ENCODE data around the gene ENTR1.

ENTR1 gene

DNA sequence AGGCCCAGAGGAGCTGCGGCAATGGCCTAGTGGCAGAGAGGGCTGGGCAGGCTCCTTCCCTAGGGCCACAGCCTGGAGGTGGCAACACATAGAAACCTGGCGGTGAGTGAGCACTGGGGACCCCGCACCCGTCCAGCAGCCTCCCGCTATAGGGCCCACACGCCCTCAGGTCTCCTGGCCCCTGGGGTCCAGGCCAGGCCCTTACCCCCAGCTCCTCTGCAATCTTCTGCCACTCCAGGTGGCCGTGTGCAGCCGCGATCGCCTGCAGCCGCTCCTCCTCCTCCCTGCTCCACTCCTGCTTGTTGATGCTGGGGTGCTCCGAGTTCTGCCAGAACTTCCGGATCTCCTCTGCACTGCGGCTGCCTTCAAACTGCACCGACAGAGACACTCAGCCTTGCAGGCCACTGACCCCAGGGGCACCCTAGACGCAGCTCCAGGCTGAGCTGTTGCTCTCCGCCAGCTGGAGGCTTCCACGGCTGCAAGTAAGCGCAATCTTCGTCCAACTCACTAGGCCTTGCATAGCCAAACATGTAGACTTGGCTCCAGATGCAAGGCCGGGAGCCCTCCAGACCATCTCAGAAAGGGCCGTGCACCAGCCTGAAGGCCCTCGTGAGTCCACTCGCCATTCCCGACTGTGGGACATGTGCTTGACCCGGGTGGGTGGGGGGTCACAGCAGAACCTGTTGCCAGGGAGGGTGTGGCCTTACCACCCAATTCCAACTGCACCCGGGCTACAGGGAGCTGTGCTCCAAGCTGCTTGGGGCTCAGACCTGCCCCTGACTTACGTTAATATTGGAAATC, 18.5 kb downstream of the ENTR1 start:
- DNase-seq (ENCODE audit: low spot score): no peak
- Mint-ChIP-seq H3K27me3 (ENCODE audit: low read depth) (no peaks in the 10 kb centered on the region), H3K9me3 (no peaks in the 10 kb centered on the region), H3K27ac (no peak overlapping the region), H3K36me3 (ENCODE audit: low read depth) (peaks cover 38% of the 10 kb centered on the region), H3K4me1 (ENCODE audit: low read depth) (no peaks in the 10 kb centered on the region), H3K4me3 (no peak overlapping the region)

DNA sequence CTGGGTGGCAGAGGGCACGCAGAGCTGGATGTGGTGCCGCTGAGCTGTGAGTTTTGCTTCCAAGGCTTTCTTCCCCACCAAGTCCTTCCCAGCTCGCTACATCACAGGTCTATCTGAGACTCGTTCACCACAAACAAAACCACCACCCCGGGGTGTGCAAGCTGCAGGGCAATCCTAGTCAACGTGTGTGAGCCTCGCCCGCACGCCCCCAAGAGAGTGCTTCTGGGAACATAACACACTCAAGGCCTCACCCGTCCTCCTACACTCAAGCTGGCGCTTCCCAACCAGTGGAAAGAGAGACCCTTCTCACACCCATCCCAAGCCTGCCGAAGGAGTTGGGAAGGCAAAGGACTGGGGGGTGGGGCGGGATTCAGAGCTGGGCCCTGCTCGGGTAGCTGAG, 21.0 kb downstream of the ENTR1 start:
- H3K27ac Mint-ChIP-seq: no peak overlapping the region
- peaks cover 59% of the 10 kb centered on the region for H3K36me3 Mint-ChIP-seq (ENCODE audit: low read depth)
- no peak for DNase-seq (ENCODE audit: low spot score)
- H3K4me1 Mint-ChIP-seq (ENCODE audit: low read depth): peaks cover 16% of the 10 kb centered on the region
- no peak overlapping the region for H3K4me3 Mint-ChIP-seq
- no peaks in the 10 kb centered on the region for H3K9me3 Mint-ChIP-seq
- H3K27me3 Mint-ChIP-seq (ENCODE audit: low read depth): no peaks in the 10 kb centered on the region

DNA sequence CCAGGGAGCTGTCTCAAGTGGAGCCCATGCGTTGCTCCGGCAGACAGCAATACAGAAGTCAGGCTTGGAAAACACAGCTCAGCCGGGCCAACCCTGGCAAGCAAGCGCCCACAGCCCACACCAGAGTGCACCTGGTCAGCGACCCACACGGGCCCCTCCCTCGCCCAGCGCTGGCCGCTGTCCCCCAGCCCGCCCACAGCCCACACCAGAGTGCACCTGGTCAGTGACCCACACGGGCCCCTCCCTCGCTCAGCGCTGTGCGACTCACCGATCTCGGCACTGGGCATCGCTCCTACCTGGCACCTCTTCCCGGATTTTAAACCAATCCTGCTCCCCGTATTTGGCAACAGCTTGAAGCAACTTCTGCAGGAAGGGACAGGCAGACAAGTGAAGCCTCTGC, 23.2 kb downstream of the ENTR1 start:
- no peak overlapping the region for H3K4me3 Mint-ChIP-seq

DNA sequence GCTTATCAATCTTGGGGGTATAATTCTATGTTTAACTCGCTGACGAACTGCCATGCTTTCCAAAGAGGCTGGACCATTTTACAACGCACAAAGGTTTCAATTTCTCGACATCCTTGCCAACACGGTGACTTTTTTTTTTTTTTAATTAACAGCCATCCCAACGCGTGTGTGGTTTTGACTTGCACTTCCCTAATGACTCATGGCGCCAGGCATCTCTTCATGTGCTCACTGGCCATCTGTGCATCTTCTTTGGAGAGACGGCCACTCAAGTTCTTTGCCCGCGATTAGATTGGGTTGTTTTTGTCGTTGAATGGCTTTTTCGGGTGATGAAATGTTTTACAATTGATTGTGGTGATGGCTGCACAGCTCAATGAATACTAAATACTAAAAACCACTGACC, 24.4 kb downstream of the ENTR1 start:
- peak overlapping the region; percentile 2 for H3K27ac Mint-ChIP-seq
- H3K4me3 Mint-ChIP-seq: no peak overlapping the region
- no peak for DNase-seq (ENCODE audit: low spot score)
- peaks cover 52% of the 10 kb centered on the region for H3K36me3 Mint-ChIP-seq (ENCODE audit: low read depth)
- no peaks in the 10 kb centered on the region for H3K27me3 Mint-ChIP-seq (ENCODE audit: low read depth)
- peaks cover 16% of the 10 kb centered on the region for H3K4me1 Mint-ChIP-seq (ENCODE audit: low read depth)
- no peaks in the 10 kb centered on the region for H3K9me3 Mint-ChIP-seq

More for the DNA sequence above, 23.2 kb downstream of the ENTR1 start:
- Mint-ChIP-seq H3K9me3 (no peaks in the 10 kb centered on the region), H3K36me3 (ENCODE audit: low read depth) (peaks cover 60% of the 10 kb centered on the region), H3K27ac (no peak overlapping the region), H3K27me3 (ENCODE audit: low read depth) (no peaks in the 10 kb centered on the region), H3K4me1 (ENCODE audit: low read depth) (peaks cover 16% of the 10 kb centered on the region)
- no peak for DNase-seq (ENCODE audit: low spot score)

DNA sequence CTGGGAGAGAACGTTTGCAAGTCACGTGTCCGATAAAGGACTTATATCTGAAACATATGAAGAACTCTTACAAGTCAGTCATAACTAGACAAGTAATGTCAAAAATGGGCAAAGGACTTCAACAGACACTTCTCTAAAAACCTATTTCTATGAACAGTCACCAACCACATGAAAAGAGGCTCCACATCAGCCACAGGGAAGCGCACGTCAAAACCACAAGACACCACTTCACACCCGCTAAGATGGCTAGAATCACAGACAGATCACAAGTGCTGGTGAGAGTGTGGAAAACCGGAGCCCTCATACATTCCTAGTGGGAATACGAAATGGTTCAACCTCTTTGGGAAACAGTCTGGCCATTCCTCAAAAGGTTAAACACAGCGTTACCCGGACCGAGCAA, 25.4 kb downstream of the ENTR1 start:
- Mint-ChIP-seq H3K9me3 (no peaks in the 10 kb centered on the region), H3K27me3 (ENCODE audit: low read depth) (no peaks in the 10 kb centered on the region), H3K36me3 (ENCODE audit: low read depth) (peaks cover 53% of the 10 kb centered on the region), H3K4me3 (peak overlapping the region; percentile 68), H3K27ac (peak overlapping the region; percentile 69), H3K4me1 (ENCODE audit: low read depth) (peaks cover 16% of the 10 kb centered on the region)
- DNase-seq (ENCODE audit: low spot score): peak; percentile 54

DNA sequence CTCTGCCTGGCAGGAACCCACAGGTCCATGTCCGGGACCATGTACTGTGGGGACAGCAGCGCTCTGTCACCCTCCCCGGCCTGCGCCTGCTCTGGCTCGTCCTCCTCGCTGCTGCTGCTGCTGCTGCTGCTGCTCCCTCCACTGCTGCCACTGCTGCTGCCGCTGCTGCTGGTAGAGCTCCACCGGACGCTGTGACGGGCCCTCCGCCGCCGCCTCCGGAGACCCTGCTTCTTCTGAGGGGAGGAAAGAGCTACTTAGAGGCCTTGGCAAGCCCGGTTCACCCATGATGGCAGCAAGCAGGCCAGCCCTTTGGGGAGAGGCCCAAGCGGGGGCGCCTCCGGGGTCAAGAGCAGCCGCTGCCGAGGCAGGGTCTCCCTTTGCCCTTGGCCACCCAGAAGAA, 27.0 kb downstream of the ENTR1 start:
- H3K4me1 Mint-ChIP-seq (ENCODE audit: low read depth): peaks cover 16% of the 10 kb centered on the region
- no peak overlapping the region for H3K27ac Mint-ChIP-seq
- no peaks in the 10 kb centered on the region for H3K9me3 Mint-ChIP-seq
- peaks cover 42% of the 10 kb centered on the region for H3K36me3 Mint-ChIP-seq (ENCODE audit: low read depth)
- H3K4me3 Mint-ChIP-seq: no peak overlapping the region
- H3K27me3 Mint-ChIP-seq (ENCODE audit: low read depth): no peaks in the 10 kb centered on the region
- DNase-seq (ENCODE audit: low spot score): no peak

DNA sequence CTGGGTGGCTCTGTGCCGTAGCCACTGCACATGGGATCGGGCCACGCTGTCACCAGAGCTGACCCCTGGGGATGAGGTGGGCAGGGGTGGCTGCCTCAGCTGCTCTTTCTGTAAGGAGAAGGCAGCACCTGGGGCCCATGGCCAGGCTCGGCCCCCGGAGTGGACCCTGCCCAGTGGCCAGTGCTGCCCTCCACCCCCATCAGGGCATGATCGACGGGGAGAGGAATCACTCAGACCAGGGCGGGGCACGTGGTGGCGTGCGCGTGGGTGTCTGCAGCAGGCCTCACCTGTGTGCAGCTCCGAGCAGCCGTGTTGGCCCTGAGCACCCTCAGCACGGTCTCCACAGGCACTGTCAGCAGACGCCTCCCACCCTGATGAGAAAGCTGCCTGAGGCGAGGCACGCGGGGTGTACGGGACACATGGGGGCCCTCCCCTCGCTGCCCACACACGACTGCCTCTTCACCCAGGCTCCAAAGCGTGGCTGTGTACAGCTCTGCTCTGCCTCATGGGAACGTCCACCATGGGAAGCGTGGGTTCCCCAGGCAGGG, 28.4 kb downstream of the ENTR1 start:
- peaks cover 33% of the 10 kb centered on the region for H3K36me3 Mint-ChIP-seq (ENCODE audit: low read depth)
- H3K4me3 Mint-ChIP-seq: no peak overlapping the region
- H3K27me3 Mint-ChIP-seq (ENCODE audit: low read depth): no peaks in the 10 kb centered on the region
- H3K9me3 Mint-ChIP-seq: no peaks in the 10 kb centered on the region
- no peak overlapping the region for H3K27ac Mint-ChIP-seq
- H3K4me1 Mint-ChIP-seq (ENCODE audit: low read depth): peaks cover 16% of the 10 kb centered on the region
- DNase-seq (ENCODE audit: low spot score): no peak

DNA sequence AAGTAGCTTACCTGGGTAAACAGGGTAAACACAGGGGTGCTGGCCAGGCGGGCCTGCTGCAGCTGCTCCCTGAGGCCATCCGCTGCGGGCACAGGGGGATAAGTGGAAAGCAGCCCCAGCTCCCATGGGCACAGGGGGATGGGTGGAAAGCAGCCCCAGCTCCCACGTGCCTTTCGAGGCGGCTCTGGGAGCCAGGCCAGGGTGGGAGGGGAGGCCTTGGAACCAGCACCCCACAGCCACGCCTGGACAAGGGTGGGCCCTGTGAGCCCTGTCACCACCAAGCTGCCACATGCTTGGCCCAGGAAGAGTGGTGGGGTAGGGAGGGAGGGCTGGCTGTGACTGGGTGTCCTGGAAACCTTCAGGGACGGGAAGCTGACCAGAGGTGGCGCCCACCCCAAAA, 29.1 kb downstream of the ENTR1 start:
- peaks cover 29% of the 10 kb centered on the region for H3K36me3 Mint-ChIP-seq (ENCODE audit: low read depth)
- no peaks in the 10 kb centered on the region for H3K9me3 Mint-ChIP-seq
- no peaks in the 10 kb centered on the region for H3K27me3 Mint-ChIP-seq (ENCODE audit: low read depth)
- no peak overlapping the region for H3K27ac Mint-ChIP-seq
- no peak overlapping the region for H3K4me3 Mint-ChIP-seq
- DNase-seq (ENCODE audit: low spot score): no peak
- peaks cover 16% of the 10 kb centered on the region for H3K4me1 Mint-ChIP-seq (ENCODE audit: low read depth)

DNA sequence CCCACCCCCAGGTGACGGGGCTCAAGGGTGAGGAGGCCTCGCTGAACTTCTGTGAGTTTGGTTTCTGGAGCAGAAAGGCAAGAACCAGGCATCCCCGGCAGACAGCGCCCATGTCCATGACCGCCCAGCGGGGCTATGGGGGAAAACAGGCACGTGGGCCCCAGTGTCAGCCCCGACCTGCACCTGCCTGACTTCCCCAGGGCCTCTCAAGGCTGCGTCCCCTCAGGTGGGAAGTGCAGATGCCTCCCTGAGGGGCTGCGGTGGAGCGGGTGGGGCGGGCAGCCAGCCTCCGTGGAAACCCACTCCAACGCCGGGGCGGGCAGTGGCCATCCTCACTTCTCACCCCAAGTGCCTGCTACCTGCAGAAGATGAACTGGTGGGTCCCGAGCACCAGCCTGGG, 30.0 kb downstream of the ENTR1 start:
- no peak for DNase-seq (ENCODE audit: low spot score)
- no peaks in the 10 kb centered on the region for H3K27me3 Mint-ChIP-seq (ENCODE audit: low read depth)
- H3K4me1 Mint-ChIP-seq (ENCODE audit: low read depth): peaks cover 8% of the 10 kb centered on the region
- peaks cover 19% of the 10 kb centered on the region for H3K36me3 Mint-ChIP-seq (ENCODE audit: low read depth)
- H3K4me3 Mint-ChIP-seq: no peak overlapping the region
- H3K27ac Mint-ChIP-seq: no peak overlapping the region
- no peaks in the 10 kb centered on the region for H3K9me3 Mint-ChIP-seq

DNA sequence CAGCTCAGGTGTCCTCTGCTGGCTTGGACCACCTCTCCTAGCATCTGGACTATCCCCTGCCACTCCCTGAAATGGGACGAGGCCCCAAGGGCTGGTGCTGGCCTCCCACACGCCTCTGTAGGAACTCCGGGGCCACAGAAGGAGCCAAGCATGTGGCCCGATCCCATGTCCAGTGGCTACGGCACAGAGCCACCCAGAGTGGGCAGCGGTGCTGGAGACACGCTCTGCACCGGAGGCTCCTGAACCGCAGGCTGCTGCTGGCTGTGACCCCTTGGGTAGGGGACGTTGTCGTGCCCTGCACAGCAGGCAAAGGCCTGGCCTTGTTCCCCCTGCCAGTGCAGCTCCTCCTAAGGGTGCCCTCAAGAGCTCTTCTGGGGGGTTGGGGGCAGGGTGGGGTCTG, 30.5 kb downstream of the ENTR1 start:
- DNase-seq (ENCODE audit: low spot score): no peak
- Mint-ChIP-seq H3K4me1 (ENCODE audit: low read depth) (peaks cover 5% of the 10 kb centered on the region), H3K27ac (no peak overlapping the region), H3K27me3 (ENCODE audit: low read depth) (no peaks in the 10 kb centered on the region), H3K4me3 (no peak overlapping the region), H3K36me3 (ENCODE audit: low read depth) (peaks cover 14% of the 10 kb centered on the region), H3K9me3 (no peaks in the 10 kb centered on the region)

DNA sequence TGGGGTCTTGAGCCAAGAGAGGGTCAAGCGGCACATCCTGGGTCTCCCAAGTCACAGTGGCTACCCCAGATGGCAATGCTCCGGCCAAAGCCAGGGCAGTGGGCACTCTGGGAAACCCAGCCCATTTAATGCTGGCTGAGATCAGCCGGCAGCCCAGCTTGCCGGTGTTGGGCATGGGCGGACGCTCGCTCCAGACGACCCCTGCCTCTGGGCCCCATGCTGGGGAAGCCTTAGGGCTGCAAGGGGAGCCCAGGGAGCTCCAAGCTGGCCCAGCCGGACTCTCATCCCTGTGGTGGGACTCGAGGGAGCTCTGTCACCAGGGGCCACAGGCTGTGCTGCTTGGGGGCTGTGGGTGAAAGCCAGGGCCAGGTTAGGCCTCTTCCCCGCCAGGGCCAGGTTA, 31.0 kb downstream of the ENTR1 start:
- Mint-ChIP-seq H3K27ac (no peak overlapping the region), H3K36me3 (ENCODE audit: low read depth) (peaks cover 10% of the 10 kb centered on the region)

DNA sequence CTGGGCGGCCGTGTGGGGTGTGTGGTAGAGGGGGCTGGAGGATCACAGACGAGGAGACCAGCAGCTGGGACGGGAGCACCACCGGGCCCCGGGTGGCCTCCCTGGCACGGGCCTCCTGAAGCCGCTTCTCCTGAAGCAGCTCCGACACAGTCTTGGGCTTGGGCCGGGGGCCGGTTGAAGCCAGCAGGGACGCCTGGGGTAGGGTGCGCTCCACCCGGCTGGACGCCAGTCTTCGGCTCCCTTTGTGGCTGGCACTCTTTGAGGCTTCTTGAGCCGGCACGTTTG, 31.5 kb downstream of the ENTR1 start:
- Mint-ChIP-seq H3K36me3 (ENCODE audit: low read depth) (peaks cover 5% of the 10 kb centered on the region), H3K27me3 (ENCODE audit: low read depth) (no peaks in the 10 kb centered on the region), H3K4me3 (no peak overlapping the region), H3K4me1 (ENCODE audit: low read depth) (no peaks in the 10 kb centered on the region), H3K27ac (no peak overlapping the region), H3K9me3 (no peaks in the 10 kb centered on the region)
- DNase-seq (ENCODE audit: low spot score): no peak

More for the DNA sequence above, 31.0 kb downstream of the ENTR1 start:
- H3K9me3 Mint-ChIP-seq: no peaks in the 10 kb centered on the region
- no peak overlapping the region for H3K4me3 Mint-ChIP-seq
- H3K27me3 Mint-ChIP-seq (ENCODE audit: low read depth): no peaks in the 10 kb centered on the region
- DNase-seq (ENCODE audit: low spot score): no peak
- no peaks in the 10 kb centered on the region for H3K4me1 Mint-ChIP-seq (ENCODE audit: low read depth)

DNA sequence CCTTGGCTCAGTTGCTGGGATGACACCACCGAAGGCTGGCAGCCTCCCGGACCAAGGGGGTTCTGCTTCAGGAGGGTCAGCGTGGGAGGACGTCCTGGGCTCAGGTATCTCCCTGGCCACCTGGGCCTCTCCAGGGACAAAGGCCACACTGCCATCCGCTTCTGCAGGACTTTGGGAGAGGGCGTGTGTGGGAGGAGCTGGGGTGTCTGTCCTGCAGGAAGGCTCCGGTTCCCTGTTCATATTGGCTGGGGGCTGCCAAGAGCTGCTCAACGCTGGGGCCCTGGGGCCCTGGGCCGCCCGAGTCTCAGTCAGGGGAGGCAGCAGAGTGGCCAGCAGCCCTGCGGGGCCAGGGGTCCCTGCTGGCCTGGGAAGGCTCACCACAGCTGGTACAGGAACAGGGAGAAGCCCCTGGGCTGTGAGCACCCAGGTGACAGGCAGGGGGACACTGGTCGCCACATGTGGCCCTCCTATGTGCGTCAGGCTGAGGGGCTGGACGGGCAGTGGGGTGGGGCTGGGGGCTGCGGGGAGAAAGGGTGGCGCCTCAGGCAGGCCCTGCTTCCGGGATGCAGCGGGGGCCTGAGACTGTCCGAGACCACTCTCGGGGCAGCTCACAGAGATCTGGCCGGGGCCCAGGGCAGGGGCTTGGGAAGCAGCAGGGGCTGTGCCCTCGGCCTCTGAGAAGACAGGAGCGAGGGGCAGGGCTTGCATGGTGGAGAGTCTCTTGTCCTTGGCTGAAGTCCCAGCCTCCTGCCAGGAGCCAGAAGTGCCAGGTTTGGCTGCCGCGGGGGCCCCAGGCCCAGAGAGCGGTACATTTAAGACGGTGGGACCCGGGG, 32.0 kb downstream of the ENTR1 start:
- no peaks in the 10 kb centered on the region for H3K27me3 Mint-ChIP-seq (ENCODE audit: low read depth)
- peaks cover 3% of the 10 kb centered on the region for H3K36me3 Mint-ChIP-seq (ENCODE audit: low read depth)
- DNase-seq (ENCODE audit: low spot score): no peak
- H3K27ac Mint-ChIP-seq: no peak overlapping the region
- H3K9me3 Mint-ChIP-seq: no peaks in the 10 kb centered on the region
- no peaks in the 10 kb centered on the region for H3K4me1 Mint-ChIP-seq (ENCODE audit: low read depth)
- no peak overlapping the region for H3K4me3 Mint-ChIP-seq

DNA sequence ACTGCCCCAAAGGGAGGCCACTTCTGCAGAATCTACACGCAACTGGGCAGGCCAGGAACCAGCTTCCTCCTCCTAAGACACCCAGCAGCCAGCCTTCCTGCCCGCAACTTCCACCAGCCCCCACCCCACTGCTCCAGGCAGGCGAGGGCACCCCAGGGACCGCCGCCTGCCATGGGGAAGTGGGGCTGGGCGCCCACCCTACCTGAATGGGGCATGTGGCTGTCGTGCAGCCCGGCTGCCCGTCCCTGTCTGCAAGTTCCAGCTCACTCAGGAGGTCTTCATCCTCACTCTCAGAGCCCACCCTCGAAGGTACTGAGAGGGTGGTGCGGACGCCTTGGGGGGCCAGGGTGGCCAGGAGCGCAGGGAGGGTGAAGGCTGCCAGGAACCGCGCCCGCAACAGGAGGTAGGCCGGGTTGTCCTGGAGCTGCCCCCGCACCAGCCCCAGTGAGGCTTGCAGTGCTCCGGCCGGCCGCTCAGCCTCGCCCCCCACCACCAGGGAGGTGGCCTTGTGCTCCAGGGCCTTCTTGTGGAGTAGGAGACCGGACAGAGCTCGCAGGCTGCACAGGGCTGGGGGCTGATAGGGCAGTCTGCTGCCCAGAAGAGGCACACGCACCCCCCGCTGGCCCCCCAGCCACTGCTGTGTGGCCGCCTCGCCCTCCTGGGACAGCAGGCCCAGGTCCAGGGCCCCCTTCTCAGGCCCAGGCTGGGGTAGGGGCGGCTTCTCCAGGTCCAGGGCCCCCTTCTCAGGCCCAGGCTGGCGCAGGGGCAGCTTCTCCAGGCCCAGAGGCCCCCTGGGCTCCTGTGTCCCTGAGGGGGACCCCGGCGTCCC, 32.9 kb downstream of the ENTR1 start:
- no peaks in the 10 kb centered on the region for H3K9me3 Mint-ChIP-seq
- DNase-seq (ENCODE audit: low spot score): no peak
- H3K27me3 Mint-ChIP-seq (ENCODE audit: low read depth): no peaks in the 10 kb centered on the region
- no peaks in the 10 kb centered on the region for H3K4me1 Mint-ChIP-seq (ENCODE audit: low read depth)
- peaks cover 3% of the 10 kb centered on the region for H3K36me3 Mint-ChIP-seq (ENCODE audit: low read depth)
- no peak overlapping the region for H3K4me3 Mint-ChIP-seq
- no peak overlapping the region for H3K27ac Mint-ChIP-seq

Measured in T-helper 2 cell treated with Interferon-gamma antibody and Interleukin-4, amounts not matched to agents 5 μg/mL and 100 μg/mL, for 36 hours (primary cell).